ENCODE data around the gene HMGN4.

The HMGN4 gene

DNA sequence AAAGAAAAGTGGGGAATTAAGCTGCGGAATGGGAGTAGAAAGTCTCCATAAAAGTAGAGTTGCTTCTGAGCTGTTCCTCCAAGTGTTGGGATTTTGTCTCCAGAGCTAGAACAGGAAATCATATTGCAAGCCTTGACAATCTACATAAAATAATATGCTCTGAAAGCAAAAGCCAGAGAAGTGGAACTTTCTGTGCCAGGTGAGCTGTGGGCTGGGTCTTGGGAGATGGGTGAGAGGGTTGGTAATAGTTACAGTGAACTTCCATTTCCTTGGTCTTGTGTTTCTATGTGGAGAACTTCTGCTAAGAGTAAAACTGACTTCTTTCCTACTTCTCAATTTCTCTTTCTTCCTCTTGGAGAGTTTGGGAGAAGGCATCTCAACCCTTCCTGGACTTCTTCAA lies 6.3 kb upstream of the HMGN4 start:
- H3K27me3 ChIP-seq (replicated peaks in 2 of 5; ENCODE audit: control insufficient read depth in 4 of 5, insufficient read depth in 5 of 5, low read length in 4 of 5), result no peaks in the 10 kb centered on the region
- H3K4me3 ChIP-seq (ENCODE audit: control insufficient read depth in 1 of 7, extremely low read depth in 1 of 7, insufficient read depth in 4 of 7, low read depth in 2 of 7, low read length in 6 of 7), result no peak overlapping the region
- H3K4me1 ChIP-seq (ENCODE audit: control extremely low read depth in 1 of 4, control insufficient read depth in 4 of 4, insufficient read depth in 4 of 4, low read length in 3 of 4), result peaks cover 9 to 24% (median 21%) of the 10 kb centered on the region in 4 experiments
- WGBS (ENCODE audit: insufficient coverage), result no CpG with 5 or more reads among the region's 1 CpG
- ChIA-PET POLR2A (interaction anchor here (1.5 kb wide), 1 partner anchor 11 kb away, joined by 5 read pairs; no protein-coding TSS in a partner anchor), CTCF (interaction anchor here (0.6 to 2.8 kb wide), 2 partner anchors 10 to 373 kb away, joined by 4 to 14 read pairs; no protein-coding TSS in a partner anchor)
- no peaks in the 10 kb centered on the region for H3K36me3 ChIP-seq (ENCODE audit: control insufficient read depth in 4 of 4, insufficient read depth in 4 of 4, low read length in 3 of 4)
- H3K27ac ChIP-seq (ENCODE audit: insufficient read depth in 1 of 2, low read depth in 1 of 2, low read length in 2 of 2, poor library complexity in 1 of 2, severe bottlenecking in 2 of 2), result no peak overlapping the region
- no peaks in the 10 kb centered on the region for H3K9me3 ChIP-seq (ENCODE audit: control extremely low read depth in 1 of 5, control insufficient read depth in 4 of 5, insufficient read depth in 2 of 5, low read depth in 1 of 5, low read length in 4 of 5)
- DNase-seq, result no peak

DNA sequence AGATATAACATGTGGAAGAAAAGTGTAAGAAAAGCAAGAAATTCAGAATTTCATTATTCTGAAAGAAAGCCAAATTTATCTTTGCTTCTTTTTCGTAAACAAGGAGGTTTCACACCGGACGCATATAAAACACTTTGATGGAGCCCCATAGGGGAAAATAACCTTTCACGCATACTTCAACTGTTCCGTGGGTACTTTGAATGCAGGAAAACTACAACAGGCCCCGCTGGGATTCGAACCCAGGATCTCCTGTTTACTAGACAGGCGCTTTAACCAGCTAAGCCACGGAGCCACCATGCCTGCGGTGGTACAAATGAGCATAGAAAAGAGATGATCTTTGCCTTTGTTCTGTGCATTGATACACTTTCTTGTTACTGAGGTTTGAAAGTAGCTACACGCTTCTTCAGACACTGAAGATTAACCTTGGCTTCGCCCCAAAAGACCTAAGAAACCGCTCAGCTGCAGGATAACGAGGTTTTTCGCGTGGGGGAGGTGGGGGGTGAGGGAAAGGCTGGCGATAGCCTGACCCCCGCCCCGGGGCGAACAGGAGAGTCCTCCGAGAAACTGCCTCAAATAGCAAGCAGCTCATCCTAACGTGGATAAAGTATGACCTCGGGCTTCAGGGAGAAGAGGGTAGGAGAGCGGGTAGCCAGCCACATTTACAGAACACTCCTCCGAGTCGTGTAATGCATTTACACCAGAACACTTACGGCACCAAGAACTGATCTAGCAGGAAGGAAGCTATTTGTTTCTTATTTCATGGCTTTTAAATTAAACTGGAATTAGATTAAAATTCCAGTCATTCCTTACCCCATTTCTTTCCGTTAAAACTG lies 5.3 kb upstream of the HMGN4 start:
- WGBS (ENCODE audit: insufficient coverage), result 2% methylated on average over 17 of the region's 28 CpGs
- peak; percentile 92 to 96 (median 95) for DNase-seq
- peaks cover 12 to 28% (median 22%) of the 10 kb centered on the region in 4 experiments for H3K4me1 ChIP-seq (ENCODE audit: control extremely low read depth in 1 of 4, control insufficient read depth in 4 of 4, insufficient read depth in 4 of 4, low read length in 3 of 4)
- H3K4me3 ChIP-seq (ENCODE audit: control insufficient read depth in 1 of 7, extremely low read depth in 1 of 7, insufficient read depth in 4 of 7, low read depth in 2 of 7, low read length in 6 of 7), result peak overlapping the region; percentile 58 to 98 (median 87)
- no peaks in the 10 kb centered on the region for H3K36me3 ChIP-seq (ENCODE audit: control insufficient read depth in 4 of 4, insufficient read depth in 4 of 4, low read length in 3 of 4)
- ChIA-PET POLR2A (interaction anchor here (0.6 to 1.5 kb wide), 2 partner anchors 12 to 912 kb away, joined by 3 to 5 read pairs; no protein-coding TSS in a partner anchor), CTCF (interaction anchor here (0.9 to 2.8 kb wide), 5 partner anchors 8 to 63 kb away, joined by 5 to 14 read pairs (median 6); no protein-coding TSS in a partner anchor)
- peak overlapping the region; percentile 50 to 83 for H3K27ac ChIP-seq (ENCODE audit: insufficient read depth in 1 of 2, low read depth in 1 of 2, low read length in 2 of 2, poor library complexity in 1 of 2, severe bottlenecking in 2 of 2)
- H3K27me3 ChIP-seq (replicated peaks in 2 of 5; ENCODE audit: control insufficient read depth in 4 of 5, insufficient read depth in 5 of 5, low read length in 4 of 5), result no peaks in the 10 kb centered on the region
- no peaks in the 10 kb centered on the region for H3K9me3 ChIP-seq (ENCODE audit: control extremely low read depth in 1 of 5, control insufficient read depth in 4 of 5, insufficient read depth in 2 of 5, low read depth in 1 of 5, low read length in 4 of 5)

DNA sequence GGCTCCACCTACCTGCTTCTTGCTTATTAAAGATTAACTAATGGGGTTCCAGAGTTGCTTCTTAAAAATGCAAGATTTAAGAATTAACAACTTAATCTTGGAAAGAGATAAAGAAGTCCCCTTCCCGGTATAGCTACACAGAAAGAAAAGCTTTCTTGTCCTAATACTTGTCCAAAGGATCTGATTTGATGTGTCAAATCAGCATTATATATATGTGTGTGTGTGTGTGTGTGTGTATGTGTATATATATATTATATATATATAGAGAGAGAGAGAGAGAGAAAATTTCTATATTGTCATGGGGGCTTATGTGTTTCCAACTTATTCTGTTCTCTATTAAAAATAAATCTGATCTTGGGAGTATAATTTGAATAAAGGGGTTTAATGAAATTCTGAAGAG lies 4.6 kb upstream of the HMGN4 start:
- Histone ChIP-seq H3K4me1 (ENCODE audit: control extremely low read depth in 1 of 4, control insufficient read depth in 4 of 4, insufficient read depth in 4 of 4, low read length in 3 of 4) (peaks cover 12 to 30% (median 23%) of the 10 kb centered on the region in 4 experiments), H3K9me3 (ENCODE audit: control extremely low read depth in 1 of 5, control insufficient read depth in 4 of 5, insufficient read depth in 2 of 5, low read depth in 1 of 5, low read length in 4 of 5) (no peaks in the 10 kb centered on the region), H3K36me3 (ENCODE audit: control insufficient read depth in 4 of 4, insufficient read depth in 4 of 4, low read length in 3 of 4) (no peaks in the 10 kb centered on the region), H3K27ac (ENCODE audit: insufficient read depth in 1 of 2, low read depth in 1 of 2, low read length in 2 of 2, poor library complexity in 1 of 2, severe bottlenecking in 2 of 2) (peak overlapping the region; percentile 50 to 83), H3K27me3 (replicated peaks in 2 of 5; ENCODE audit: control insufficient read depth in 4 of 5, insufficient read depth in 5 of 5, low read length in 4 of 5) (no peaks in the 10 kb centered on the region), H3K4me3 (ENCODE audit: control insufficient read depth in 1 of 7, extremely low read depth in 1 of 7, insufficient read depth in 4 of 7, low read depth in 2 of 7, low read length in 6 of 7) (peak overlapping the region in 6 of 7 experiments; percentile 81 to 98 (median 90))
- no CpG with 5 or more reads among the region's 1 CpG for WGBS (ENCODE audit: insufficient coverage)
- DNase-seq, result no peak
- POLR2A ChIA-PET, result interaction anchor here (0.6 kb wide), 1 partner anchor 912 kb away, joined by 3 read pairs; no protein-coding TSS in a partner anchor
- CTCF ChIA-PET, result interaction anchor here (0.9 to 2.8 kb wide), 5 partner anchors 9 to 62 kb away, joined by 5 to 14 read pairs (median 6); no protein-coding TSS in a partner anchor

- Histone ChIP-seq H3K27ac (ENCODE audit: insufficient read depth in 1 of 2, low read depth in 1 of 2, low read length in 2 of 2, poor library complexity in 1 of 2, severe bottlenecking in 2 of 2) (no peak overlapping the region), H3K4me3 (ENCODE audit: control insufficient read depth in 1 of 7, extremely low read depth in 1 of 7, insufficient read depth in 4 of 7, low read depth in 2 of 7, low read length in 6 of 7) (no peak overlapping the region), H3K4me1 (ENCODE audit: control extremely low read depth in 1 of 4, control insufficient read depth in 4 of 4, insufficient read depth in 4 of 4, low read length in 3 of 4) (peaks cover 12 to 42% (median 32%) of the 10 kb centered on the region in 4 experiments), H3K27me3 (replicated peaks in 2 of 5; ENCODE audit: control insufficient read depth in 4 of 5, insufficient read depth in 5 of 5, low read length in 4 of 5) (no peaks in the 10 kb centered on the region), H3K9me3 (ENCODE audit: control extremely low read depth in 1 of 5, control insufficient read depth in 4 of 5, insufficient read depth in 2 of 5, low read depth in 1 of 5, low read length in 4 of 5) (no peaks in the 10 kb centered on the region), H3K36me3 (ENCODE audit: control insufficient read depth in 4 of 4, insufficient read depth in 4 of 4, low read length in 3 of 4) (no peaks in the 10 kb centered on the region)
- CTCF ChIA-PET, result interaction anchor here (0.7 to 2.8 kb wide), 2 partner anchors 13 to 61 kb away, joined by 3 to 14 read pairs; no protein-coding TSS in a partner anchor
- no peak for DNase-seq
- POLR2A ChIA-PET, result no interaction called here
- WGBS (ENCODE audit: insufficient coverage), result 94% methylated on average over 5 of the region's 6 CpGs
Observed at GRCh38 chr6:26534681-26535465, 3.3 kb upstream of the HMGN4 start.

GRCh38 chr6:26536571-26537159 lies 1.5 kb upstream of the HMGN4 start:
- Histone ChIP-seq H3K27ac (ENCODE audit: insufficient read depth in 1 of 2, low read depth in 1 of 2, low read length in 2 of 2, poor library complexity in 1 of 2, severe bottlenecking in 2 of 2) (peak overlapping the region; percentile 33 to 88), H3K9me3 (ENCODE audit: control extremely low read depth in 1 of 5, control insufficient read depth in 4 of 5, insufficient read depth in 2 of 5, low read depth in 1 of 5, low read length in 4 of 5) (no peaks in the 10 kb centered on the region), H3K36me3 (ENCODE audit: control insufficient read depth in 4 of 4, insufficient read depth in 4 of 4, low read length in 3 of 4) (no peaks in the 10 kb centered on the region), H3K27me3 (replicated peaks in 2 of 5; ENCODE audit: control insufficient read depth in 4 of 5, insufficient read depth in 5 of 5, low read length in 4 of 5) (no peaks in the 10 kb centered on the region), H3K4me1 (ENCODE audit: control extremely low read depth in 1 of 4, control insufficient read depth in 4 of 4, insufficient read depth in 4 of 4, low read length in 3 of 4) (peaks cover 12 to 44% (median 33%) of the 10 kb centered on the region in 4 experiments), H3K4me3 (ENCODE audit: control insufficient read depth in 1 of 7, extremely low read depth in 1 of 7, insufficient read depth in 4 of 7, low read depth in 2 of 7, low read length in 6 of 7) (peak overlapping the region; percentile 93 to 100 (median 96))
- ChIA-PET CTCF (interaction anchor here (1.4 to 2.3 kb wide), 5 partner anchors 10 to 195 kb away, joined by 4 to 6 read pairs (median 5); no protein-coding TSS in a partner anchor), POLR2A (interaction anchor here (0.9 kb wide), 1 partner anchor 8 kb away, joined by 3 read pairs; no protein-coding TSS in a partner anchor)
- 7% methylated on average over 5 of the region's 12 CpGs for WGBS (ENCODE audit: insufficient coverage)
- DNase-seq, result peak in 2 of 3 donors; percentile 74 to 81

DNA sequence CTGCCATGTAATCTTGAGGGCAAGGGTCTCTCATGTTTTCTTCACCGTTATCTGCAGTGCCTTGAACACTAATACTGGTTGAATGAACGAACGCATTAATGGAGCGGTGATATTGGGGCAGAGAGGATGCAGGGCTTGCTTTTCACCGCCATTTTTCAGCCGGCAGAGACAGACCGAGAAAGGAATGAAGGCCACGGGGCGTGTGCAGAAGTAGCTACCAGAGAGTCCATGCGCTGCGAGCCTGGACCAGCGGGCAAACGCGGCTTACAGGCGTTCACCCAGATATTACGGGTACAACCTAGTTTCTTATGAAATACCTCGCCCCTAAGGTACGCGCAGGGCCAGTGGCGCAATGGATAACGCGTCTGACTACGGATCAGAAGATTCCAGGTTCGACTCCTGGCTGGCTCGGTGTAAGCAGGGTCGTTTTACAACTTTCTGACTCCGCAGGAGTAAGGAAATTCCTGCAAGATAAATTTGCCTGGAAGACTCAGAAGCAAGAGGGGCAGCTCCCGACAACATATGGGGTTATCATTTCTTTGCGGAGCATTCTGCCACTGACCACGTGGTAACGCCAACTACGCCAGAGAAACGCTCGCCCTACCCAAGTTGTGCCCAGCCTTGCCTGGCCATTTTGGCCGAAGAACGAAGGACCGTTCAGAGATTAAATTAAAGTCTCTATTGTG lies 863 bp upstream of the HMGN4 start:
- ChIA-PET POLR2A (interaction anchor here (0.7 to 0.9 kb wide), 2 partner anchors 8 to 31 kb away, joined by 3 read pairs; no protein-coding TSS in a partner anchor), CTCF (interaction anchor here (1.1 to 2.3 kb wide), 8 partner anchors 11 to 196 kb away, joined by 3 to 6 read pairs (median 4); no protein-coding TSS in a partner anchor)
- Histone ChIP-seq H3K27ac (ENCODE audit: insufficient read depth in 1 of 2, low read depth in 1 of 2, low read length in 2 of 2, poor library complexity in 1 of 2, severe bottlenecking in 2 of 2) (peak overlapping the region; percentile 70 to 88), H3K4me1 (ENCODE audit: control extremely low read depth in 1 of 4, control insufficient read depth in 4 of 4, insufficient read depth in 4 of 4, low read length in 3 of 4) (peaks cover 12 to 44% (median 33%) of the 10 kb centered on the region in 4 experiments), H3K27me3 (replicated peaks in 2 of 5; ENCODE audit: control insufficient read depth in 4 of 5, insufficient read depth in 5 of 5, low read length in 4 of 5) (no peaks in the 10 kb centered on the region), H3K36me3 (ENCODE audit: control insufficient read depth in 4 of 4, insufficient read depth in 4 of 4, low read length in 3 of 4) (no peaks in the 10 kb centered on the region), H3K9me3 (ENCODE audit: control extremely low read depth in 1 of 5, control insufficient read depth in 4 of 5, insufficient read depth in 2 of 5, low read depth in 1 of 5, low read length in 4 of 5) (no peaks in the 10 kb centered on the region), H3K4me3 (ENCODE audit: control insufficient read depth in 1 of 7, extremely low read depth in 1 of 7, insufficient read depth in 4 of 7, low read depth in 2 of 7, low read length in 6 of 7) (peak overlapping the region; percentile 93 to 100 (median 96))
- under 1% methylated on average over 34 of the region's 37 CpGs for WGBS (ENCODE audit: insufficient coverage)
- DNase-seq, result peak; percentile 95 to 98 (median 97)

All from common myeloid progenitor, CD34-positive (primary cell).